HS-27A (cell line): ENCODE measurements around the gene BMP8A.
"Not testable (repeated sequence)": the region's sequence is repeated elsewhere in the genome, so short reads cannot be mapped to it uniquely, and the experiment has no call there.

Experiments
- DNase-seq: peaks from one replicate; pipeline ENCODE4 v3.0.0-alpha.2; 2012; ENCODE audit warnings: low read depth, missing footprints

The BMP8A gene

DNA sequence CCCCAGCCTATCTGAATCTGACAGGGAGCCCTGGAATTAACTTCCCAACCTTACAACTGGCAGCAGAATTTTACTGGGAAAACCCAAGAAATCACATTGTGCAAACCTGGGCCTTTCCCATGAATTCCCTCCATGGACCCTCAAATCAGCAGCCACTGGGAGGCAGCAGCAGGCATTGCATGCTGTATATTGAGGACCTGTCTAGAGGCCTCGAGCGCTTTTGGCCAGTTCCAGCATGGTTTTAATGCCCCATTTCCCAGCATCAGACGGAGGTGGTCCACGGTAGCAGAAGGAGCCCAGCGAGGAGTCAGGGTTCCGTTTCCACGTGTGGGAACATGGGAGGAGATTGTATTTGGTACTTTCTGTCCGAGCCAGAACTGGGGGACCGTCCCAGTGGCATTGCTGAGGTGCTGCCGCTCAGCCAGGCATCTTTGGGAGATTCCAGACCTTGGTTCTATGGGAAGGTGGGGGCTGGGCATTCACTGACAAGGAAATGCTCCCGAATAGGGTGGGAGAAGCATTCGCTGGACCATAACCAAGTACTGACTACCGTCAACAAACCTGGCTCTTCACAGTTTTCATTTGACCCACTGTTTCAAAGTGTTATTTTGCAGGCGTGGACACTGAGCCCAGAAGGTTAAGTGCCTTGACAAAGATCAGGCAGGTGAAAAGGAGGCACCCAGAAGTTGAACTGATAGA, 15.9 kb downstream of the BMP8A start:
- DNase-seq = no peak

DNA sequence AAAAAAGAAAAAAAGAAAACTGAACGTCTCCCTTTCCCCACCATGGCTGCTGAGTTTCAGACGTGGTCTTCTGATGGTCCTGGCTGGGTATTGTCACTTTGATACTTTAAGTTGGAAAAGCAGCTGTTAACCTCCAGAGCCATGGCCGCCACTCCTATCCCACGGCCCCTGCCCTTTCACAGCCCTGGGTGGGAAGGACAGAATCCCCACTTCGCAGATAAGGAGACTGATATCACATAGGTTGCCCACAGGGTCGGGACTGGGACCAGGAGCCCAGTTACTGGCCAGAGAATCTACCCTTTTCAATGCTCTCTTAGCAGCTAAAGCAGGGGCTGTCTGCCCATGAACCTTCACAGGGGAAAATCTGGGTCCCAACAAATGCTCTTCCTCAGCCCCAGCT, 16.8 kb downstream of the BMP8A start:
- no peak for DNase-seq

DNA sequence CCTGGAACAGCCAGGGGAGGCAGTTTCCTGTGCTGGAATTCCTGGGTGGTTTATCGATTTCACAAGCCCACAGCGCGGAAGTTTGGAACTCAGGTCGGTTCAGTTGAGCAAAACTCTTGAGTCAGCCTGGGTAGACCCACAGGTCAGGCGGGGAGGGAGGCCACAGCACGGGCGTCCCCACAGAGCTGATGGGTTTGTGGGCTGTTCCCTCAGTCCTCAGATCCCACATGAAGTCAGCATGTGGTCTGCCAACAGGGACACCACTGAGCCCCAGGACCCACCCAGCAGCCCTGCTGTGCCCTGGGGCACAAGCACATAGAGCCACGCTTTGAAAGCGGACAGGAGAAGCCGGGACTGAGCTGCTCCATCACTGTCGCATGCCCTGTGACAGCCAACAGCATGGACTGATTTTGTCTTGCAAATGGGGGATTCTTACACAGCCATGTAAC, 17.4 kb downstream of the BMP8A start:
- no peak for DNase-seq

DNA sequence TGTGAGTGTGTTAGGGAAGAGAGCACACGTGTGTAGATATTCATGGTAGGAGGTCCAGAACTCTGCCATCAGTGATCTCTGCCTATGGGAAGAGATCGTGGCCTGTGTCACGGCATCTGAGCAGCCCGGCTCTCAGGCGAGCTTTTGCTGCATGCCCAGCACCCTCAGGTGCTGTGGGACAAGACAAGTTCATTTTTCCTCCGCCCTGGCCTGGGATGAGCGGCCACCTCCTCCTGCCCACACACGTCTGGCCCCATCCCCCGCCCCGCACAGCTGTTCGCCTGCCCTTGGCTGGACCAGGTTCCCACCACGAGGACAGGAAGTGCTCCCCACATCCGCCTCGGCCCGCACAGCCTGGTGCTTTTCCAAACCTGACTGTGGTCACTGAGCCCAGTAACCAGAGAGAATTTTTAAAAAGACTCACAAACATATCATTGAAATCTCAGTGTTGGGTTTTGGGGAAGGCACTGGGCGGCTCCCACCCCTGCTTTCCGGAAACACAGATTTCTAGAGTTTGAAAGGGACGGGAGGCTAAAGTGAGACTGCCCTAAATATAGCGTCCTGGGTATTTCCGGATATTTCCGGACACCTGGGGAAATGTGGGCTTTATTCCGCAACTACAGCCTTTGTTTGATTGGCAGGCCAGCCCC, 18.0 kb downstream of the BMP8A start:
- DNase-seq = no peak

GRCh38 chr1:39510570-39511186, 19.2 kb downstream of the BMP8A start:
- not testable (repeated sequence) for DNase-seq

- not testable (repeated sequence) for DNase-seq
Observed at GRCh38 chr1:39511477-39511876, 20.0 kb downstream of the BMP8A start.

- DNase-seq = not testable (repeated sequence)
Observed at GRCh38 chr1:39512234-39512847, 20.9 kb downstream of the BMP8A start.

DNA sequence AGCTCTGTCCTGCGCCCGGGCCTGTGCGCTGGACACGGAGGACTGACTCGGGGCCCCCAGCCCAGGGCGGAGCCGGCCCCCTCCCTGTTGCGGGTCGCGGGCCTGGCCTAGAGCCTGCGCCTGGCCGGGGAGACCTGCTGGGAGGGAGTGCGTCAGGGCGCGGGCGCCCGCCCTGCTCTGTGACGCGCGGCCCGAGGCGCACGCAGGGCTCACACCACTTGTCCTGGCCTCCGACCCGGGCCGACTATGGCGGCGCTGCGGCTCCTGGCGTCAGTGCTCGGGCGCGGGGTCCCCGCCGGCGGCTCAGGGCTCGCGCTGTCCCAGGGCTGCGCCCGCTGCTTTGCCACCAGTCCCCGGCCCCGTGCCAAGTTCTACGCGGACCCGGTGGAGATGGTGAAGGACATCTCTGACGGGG, 23.3 kb downstream of the BMP8A start:
- DNase-seq = not testable (repeated sequence)

DNA sequence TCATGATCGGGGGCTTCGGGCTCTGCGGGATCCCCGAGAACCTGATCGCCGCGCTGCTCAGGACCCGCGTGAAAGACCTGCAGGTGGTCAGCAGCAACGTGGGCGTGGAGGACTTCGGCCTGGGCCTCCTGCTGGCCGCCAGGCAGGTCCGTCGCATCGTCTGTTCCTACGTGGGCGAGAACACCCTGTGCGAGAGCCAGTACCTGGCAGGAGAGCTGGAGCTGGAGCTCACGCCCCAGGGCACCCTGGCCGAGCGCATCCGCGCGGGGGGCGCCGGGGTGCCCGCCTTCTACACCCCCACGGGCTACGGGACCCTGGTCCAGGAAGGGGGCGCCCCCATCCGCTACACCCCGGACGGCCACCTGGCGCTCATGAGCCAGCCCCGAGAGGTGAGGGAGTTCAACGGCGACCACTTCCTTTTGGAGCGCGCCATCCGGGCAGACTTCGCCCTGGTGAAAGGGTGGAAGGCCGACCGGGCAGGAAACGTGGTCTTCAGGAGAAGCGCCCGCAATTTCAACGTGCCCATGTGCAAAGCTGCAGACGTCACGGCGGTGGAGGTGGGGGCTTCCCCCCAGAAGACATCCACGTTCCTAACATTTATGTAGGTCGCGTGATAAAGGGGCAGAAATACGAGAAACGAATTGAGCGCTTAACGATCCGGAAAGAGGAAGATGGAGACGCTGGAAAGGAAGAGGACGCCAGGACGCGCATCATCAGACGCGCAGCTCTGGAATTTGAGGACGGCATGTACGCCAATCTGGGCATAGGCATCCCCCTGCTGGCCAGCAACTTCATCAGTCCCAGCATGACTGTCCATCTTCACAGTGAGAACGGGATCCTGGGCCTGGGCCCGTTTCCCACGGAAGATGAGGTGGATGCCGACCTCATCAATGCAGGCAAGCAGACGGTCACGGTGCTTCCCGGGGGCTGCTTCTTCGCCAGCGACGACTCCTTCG, 24.0 kb downstream of the BMP8A start:
- not testable (repeated sequence) for DNase-seq

DNA sequence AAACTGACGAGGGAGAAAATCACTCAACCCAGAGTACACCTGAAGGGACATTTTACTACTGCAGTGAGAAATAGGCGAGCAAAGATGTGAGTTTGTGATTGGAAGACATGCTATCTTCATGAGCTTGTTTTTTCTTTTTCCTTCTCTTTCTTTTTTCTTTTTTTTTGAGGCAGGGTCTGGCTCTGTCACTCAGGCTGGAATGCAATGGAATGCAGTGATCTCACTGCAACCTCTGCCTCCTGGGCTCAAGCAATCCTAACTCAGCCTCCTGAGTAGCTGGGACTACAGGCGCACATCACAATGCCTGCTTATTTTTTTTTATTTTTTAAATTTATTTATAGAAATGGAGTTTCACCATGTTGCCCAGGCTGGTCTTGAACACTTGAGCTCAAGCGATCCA, 25.4 kb downstream of the BMP8A start:
- not testable (repeated sequence) for DNase-seq

DNA sequence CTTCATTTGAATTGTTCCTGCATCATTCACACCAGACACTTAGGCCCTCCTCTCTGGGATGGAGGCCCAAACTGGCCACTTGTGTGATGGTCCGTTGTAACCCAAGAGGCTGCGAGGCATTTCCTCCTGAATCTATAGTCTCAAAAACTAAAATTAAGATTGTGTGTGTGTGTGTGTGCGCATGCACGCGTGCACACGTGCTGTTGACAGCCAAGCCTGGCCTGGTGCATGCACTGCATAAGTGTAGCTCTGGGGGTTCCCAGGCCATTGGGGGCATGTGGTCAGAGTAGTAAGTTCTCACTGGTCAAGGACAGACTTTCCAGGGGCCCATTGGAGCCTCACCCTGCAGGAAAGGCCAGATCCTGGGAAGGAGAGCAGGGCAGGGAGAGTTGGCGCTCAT, 26.5 kb downstream of the BMP8A start:
- DNase-seq = not testable (repeated sequence)

GRCh38 chr1:39519376-39519775, 27.9 kb downstream of the BMP8A start:
- not testable (repeated sequence) for DNase-seq

GRCh38 chr1:39522221-39522620, 30.8 kb downstream of the BMP8A start:
- DNase-seq = not testable (repeated sequence)

- no peak for DNase-seq
Observed at GRCh38 chr1:39522661-39523567, 31.5 kb downstream of the BMP8A start.

GRCh38 chr1:39524171-39524570, 32.7 kb downstream of the BMP8A start:
- DNase-seq = no peak

DNA sequence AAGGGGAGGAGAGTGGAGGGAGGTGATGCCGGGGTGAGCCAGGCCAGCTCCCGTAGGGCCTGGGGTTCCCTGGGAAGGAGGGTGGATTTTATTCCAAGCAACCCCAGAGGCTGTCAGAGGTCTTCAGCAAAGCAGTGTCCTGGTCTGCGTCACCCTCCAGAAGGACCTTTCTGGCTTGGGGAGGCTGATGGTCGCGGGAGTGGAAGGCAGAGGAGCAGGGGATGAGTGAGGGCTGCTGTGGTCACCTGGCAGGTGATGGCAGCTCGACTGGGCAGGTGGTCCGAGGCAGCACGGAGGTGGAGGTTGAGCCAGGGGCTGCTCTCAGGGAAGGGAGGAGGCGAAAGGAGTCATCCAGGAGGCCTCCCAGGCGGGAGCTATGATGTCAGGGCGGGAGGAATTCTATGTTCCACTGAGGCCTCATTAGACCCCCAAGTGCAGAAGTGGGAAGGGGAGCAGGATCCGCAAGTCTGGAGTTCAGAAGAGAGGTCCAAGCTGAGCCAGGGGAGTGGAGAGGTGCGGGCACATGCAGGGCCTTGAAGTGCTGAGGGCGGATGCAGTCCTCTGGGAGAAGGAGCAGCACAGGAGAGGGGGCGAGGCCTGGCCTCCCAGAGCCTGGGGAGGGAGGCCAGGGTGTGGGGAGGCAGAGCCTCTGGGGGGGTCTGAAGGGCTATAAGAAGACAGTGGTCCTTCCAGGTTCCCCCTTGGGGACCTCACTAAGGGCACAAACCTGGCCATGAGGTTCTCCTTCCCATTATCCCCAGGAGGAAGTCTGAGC, 33.3 kb downstream of the BMP8A start:
- DNase-seq = no peak

- DNase-seq = no peak
Observed at GRCh38 chr1:39525366-39526165, 34.1 kb downstream of the BMP8A start.

DNA sequence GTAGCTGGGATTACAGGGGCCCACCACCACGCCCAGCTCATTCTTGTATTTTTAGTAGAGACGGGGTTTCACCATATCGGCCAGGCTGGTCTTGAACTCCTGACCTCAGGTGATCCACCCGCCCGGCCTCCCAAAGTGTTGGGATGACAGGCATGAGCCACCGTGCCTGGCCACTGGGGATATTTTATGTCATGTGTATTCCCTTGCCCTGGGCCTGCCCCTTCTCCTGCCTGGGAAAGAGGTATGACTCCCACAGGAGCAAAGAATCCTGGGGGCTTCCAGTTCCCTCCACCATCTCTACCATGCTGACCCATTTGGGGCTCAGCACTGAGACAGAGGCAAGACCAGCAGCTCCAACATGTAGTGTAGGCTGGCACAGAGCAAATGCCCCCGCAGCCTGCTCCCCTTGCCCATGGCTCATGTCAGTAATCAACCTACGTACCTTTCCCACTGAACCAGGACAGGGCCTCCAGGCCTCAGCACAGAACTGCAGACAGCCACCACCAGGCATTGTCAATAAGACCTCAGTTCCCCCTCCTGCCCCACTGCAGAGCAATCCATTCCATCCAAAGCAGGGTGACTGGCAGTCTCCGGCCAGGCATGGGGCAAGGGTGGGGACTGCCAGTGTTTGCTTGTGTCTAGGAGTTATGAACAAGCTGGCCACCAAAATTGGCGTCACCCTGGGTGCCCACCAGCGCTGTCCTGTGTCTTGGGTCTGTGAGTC, 35.2 kb downstream of the BMP8A start:
- DNase-seq = no peak
